ENCODE results near the gene CENPB.

CENPB gene

DNA sequence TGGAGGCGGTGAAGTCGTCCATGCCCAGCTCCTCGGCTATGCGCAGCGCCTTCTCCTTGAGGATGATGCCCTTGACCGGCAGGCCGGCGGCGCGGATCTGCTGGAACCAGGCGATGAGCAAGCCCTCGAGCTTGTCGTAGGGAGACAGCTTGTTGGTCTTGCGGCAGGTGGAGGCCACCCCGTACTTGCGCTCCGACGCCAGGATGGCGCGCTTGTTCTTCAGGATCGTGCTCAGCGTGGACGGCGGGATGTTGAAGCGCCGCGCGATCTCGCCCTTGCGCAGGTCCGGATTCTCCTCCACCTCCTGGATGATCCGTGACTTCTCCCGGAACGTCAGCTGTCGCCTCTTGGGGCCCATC is 435 bp downstream of the CENPB start:
- Histone ChIP-seq H3K27ac (ENCODE audit: low read length) (peak overlapping the region; percentile 62), H3K27me3 (ENCODE audit: control insufficient read depth in 1 of 2, insufficient read depth in 2 of 2, low read length in 2 of 2) (no peaks in the 10 kb centered on the region), H3K4me3 (ENCODE audit: low read length in 2 of 2) (peak overlapping the region; percentile 57 to 85), H3K36me3 (ENCODE audit: control insufficient read depth in 2 of 2, insufficient read depth in 2 of 2, low read length in 2 of 2) (no peaks in the 10 kb centered on the region), H3K9me3 (ENCODE audit: control insufficient read depth in 2 of 2, low read length in 2 of 2) (no peaks in the 10 kb centered on the region), H3K9ac (ENCODE audit: low read length in 2 of 2) (peak overlapping the region; percentile 49 to 72), H3K4me1 (ENCODE audit: control insufficient read depth, insufficient read depth, low read length) (peaks cover 33% of the 10 kb centered on the region)

- no peaks in the 10 kb centered on the region for H3K27me3 ChIP-seq (ENCODE audit: control insufficient read depth in 1 of 2, insufficient read depth in 2 of 2, low read length in 2 of 2)
- peaks cover 36% of the 10 kb centered on the region for H3K4me1 ChIP-seq (ENCODE audit: control insufficient read depth, insufficient read depth, low read length)
- H3K4me3 ChIP-seq (ENCODE audit: low read length in 2 of 2): peak overlapping the region; percentile 57 to 85
- H3K36me3 ChIP-seq (ENCODE audit: control insufficient read depth in 2 of 2, insufficient read depth in 2 of 2, low read length in 2 of 2): no peaks in the 10 kb centered on the region
- H3K9me3 ChIP-seq (ENCODE audit: control insufficient read depth in 2 of 2, low read length in 2 of 2): no peaks in the 10 kb centered on the region
- peak overlapping the region; percentile 62 for H3K27ac ChIP-seq (ENCODE audit: low read length)
- H3K9ac ChIP-seq (ENCODE audit: low read length in 2 of 2): peak overlapping the region; percentile 49 to 72
Measured at GRCh38 chr20:3785240-3786125, 1.1 kb downstream of the CENPB start.

GRCh38 chr20:3784863-3785239 is 1.7 kb downstream of the CENPB start:
- H3K4me1 ChIP-seq (ENCODE audit: control insufficient read depth, insufficient read depth, low read length): peaks cover 36% of the 10 kb centered on the region
- no peaks in the 10 kb centered on the region for H3K9me3 ChIP-seq (ENCODE audit: control insufficient read depth in 2 of 2, low read length in 2 of 2)
- H3K9ac ChIP-seq (ENCODE audit: low read length in 2 of 2): peak overlapping the region; percentile 49 to 72
- peak overlapping the region; percentile 57 to 85 for H3K4me3 ChIP-seq (ENCODE audit: low read length in 2 of 2)
- H3K36me3 ChIP-seq (ENCODE audit: control insufficient read depth in 2 of 2, insufficient read depth in 2 of 2, low read length in 2 of 2): no peaks in the 10 kb centered on the region
- peak overlapping the region; percentile 6 for H3K27ac ChIP-seq (ENCODE audit: low read length)
- H3K27me3 ChIP-seq (ENCODE audit: control insufficient read depth in 1 of 2, insufficient read depth in 2 of 2, low read length in 2 of 2): no peaks in the 10 kb centered on the region

- H3K4me1 ChIP-seq (ENCODE audit: control insufficient read depth, insufficient read depth, low read length): peaks cover 36% of the 10 kb centered on the region
- peak overlapping the region; percentile 22 to 85 for H3K4me3 ChIP-seq (ENCODE audit: low read length in 2 of 2)
- H3K36me3 ChIP-seq (ENCODE audit: control insufficient read depth in 2 of 2, insufficient read depth in 2 of 2, low read length in 2 of 2): no peaks in the 10 kb centered on the region
- no peaks in the 10 kb centered on the region for H3K9me3 ChIP-seq (ENCODE audit: control insufficient read depth in 2 of 2, low read length in 2 of 2)
- no peak overlapping the region for H3K27ac ChIP-seq (ENCODE audit: low read length)
- peak overlapping the region; percentile 1 to 72 for H3K9ac ChIP-seq (ENCODE audit: low read length in 2 of 2)
- H3K27me3 ChIP-seq (ENCODE audit: control insufficient read depth in 1 of 2, insufficient read depth in 2 of 2, low read length in 2 of 2): no peaks in the 10 kb centered on the region
Measured at GRCh38 chr20:3784216-3784853, 2.2 kb downstream of the CENPB start.

- Histone ChIP-seq H3K4me3 (ENCODE audit: low read length in 2 of 2) (no peak overlapping the region), H3K27ac (ENCODE audit: low read length) (no peak overlapping the region), H3K9ac (ENCODE audit: low read length in 2 of 2) (peak overlapping the region in 1 of 2 donors; percentile 29), H3K27me3 (ENCODE audit: control insufficient read depth in 1 of 2, insufficient read depth in 2 of 2, low read length in 2 of 2) (no peaks in the 10 kb centered on the region), H3K36me3 (ENCODE audit: control insufficient read depth in 2 of 2, insufficient read depth in 2 of 2, low read length in 2 of 2) (no peaks in the 10 kb centered on the region), H3K4me1 (ENCODE audit: control insufficient read depth, insufficient read depth, low read length) (peaks cover 36% of the 10 kb centered on the region), H3K9me3 (ENCODE audit: control insufficient read depth in 2 of 2, low read length in 2 of 2) (no peaks in the 10 kb centered on the region)
Measured at GRCh38 chr20:3783511-3784195, 2.9 kb downstream of the CENPB start.

DNA sequence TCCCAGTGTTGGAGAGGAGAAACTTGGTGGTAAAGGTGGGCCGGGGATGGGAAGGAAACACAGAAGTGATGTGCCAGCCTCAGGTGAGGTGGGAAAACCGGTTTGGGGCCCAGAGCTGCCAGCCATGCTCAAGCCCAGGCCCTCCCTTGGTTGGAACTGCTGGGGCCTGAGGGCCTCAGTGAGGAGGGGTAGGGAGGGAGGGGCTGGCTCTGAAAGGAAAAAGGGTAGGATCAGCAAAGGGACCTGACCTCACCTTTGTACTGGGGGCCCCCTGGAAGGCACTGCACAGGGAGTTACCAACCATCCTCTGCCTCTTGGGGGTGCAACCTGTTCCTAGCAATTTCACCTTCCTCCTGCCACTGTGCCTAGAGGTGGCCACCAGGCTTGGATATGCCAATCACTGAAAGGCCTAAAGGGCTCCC is 3.5 kb downstream of the CENPB start:
- Histone ChIP-seq H3K4me3 (ENCODE audit: low read length in 2 of 2) (no peak overlapping the region), H3K4me1 (ENCODE audit: control insufficient read depth, insufficient read depth, low read length) (peaks cover 42% of the 10 kb centered on the region), H3K27me3 (ENCODE audit: control insufficient read depth in 1 of 2, insufficient read depth in 2 of 2, low read length in 2 of 2) (no peaks in the 10 kb centered on the region), H3K9ac (ENCODE audit: low read length in 2 of 2) (no peak overlapping the region), H3K36me3 (ENCODE audit: control insufficient read depth in 2 of 2, insufficient read depth in 2 of 2, low read length in 2 of 2) (no peaks in the 10 kb centered on the region), H3K9me3 (ENCODE audit: control insufficient read depth in 2 of 2, low read length in 2 of 2) (no peaks in the 10 kb centered on the region), H3K27ac (ENCODE audit: low read length) (no peak overlapping the region)

DNA sequence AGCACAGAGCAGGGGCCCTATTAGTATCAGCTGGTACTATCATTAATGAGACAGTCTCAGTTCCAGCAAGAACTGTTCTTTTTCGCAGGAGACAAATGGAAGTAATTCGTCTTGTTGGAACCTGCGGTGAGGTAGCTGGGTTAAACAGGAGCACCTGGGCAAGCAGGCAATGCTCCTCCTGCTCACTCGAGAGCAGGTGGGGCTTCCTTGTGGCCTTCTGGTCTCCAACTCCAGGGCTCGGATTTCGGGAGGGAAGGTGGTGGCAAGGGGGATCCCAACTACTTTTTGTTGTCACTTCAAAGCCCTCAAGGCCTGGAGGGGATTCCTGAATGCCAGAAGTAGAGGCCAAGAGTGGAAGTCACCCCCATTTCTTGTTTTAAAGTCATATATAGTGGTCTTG is 3.9 kb downstream of the CENPB start:
- Histone ChIP-seq H3K4me3 (ENCODE audit: low read length in 2 of 2) (no peak overlapping the region), H3K27ac (ENCODE audit: low read length) (no peak overlapping the region), H3K36me3 (ENCODE audit: control insufficient read depth in 2 of 2, insufficient read depth in 2 of 2, low read length in 2 of 2) (no peaks in the 10 kb centered on the region), H3K9me3 (ENCODE audit: control insufficient read depth in 2 of 2, low read length in 2 of 2) (no peaks in the 10 kb centered on the region), H3K4me1 (ENCODE audit: control insufficient read depth, insufficient read depth, low read length) (peaks cover 46% of the 10 kb centered on the region), H3K27me3 (ENCODE audit: control insufficient read depth in 1 of 2, insufficient read depth in 2 of 2, low read length in 2 of 2) (no peaks in the 10 kb centered on the region), H3K9ac (ENCODE audit: low read length in 2 of 2) (no peak overlapping the region)

DNA sequence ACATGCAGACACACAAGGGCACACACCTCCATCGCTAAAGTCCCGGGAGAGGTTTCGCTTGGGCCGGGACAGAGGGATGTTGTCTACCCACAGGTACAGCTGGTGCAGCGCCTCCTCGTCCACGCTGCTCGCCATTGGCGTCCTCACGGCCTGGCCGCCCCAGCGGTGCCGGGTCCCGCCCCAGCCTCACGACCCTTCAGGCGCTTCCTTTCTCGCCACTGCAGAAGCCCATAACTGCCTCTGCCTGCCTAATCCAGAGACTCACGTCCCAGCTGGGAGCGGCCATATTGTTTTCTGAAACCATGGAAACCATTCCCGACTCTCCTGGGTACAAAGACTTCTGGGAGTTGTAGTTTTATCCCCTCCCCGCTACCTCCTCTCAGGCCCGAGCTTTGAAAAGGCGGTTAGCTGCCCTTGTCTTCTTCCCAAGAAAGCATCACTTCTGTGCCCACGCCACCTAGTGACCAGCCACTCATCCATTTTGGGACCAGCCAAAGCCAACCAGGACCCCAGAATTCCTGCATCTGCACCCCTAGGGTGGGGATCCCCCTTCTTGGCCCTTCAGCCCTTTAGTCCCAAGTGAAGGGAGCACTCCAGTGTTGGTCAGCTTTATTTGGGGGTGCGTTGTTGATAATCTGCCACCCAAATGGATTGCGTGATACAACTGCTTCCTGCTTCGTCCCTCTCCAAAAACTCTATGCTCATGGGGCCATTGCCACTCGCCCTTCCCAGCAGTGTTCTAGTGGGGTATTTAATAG is 5.2 kb downstream of the CENPB start, which contains the start of gene SPEF1:
SPEF1 (minus strand) TSS at position 296 of the 758 bp plus-strand sequence; CDS start at position 135, 161 bp downstream.
- Histone ChIP-seq H3K9me3 (ENCODE audit: control insufficient read depth in 2 of 2, low read length in 2 of 2) (no peaks in the 10 kb centered on the region), H3K4me1 (ENCODE audit: control insufficient read depth, insufficient read depth, low read length) (peaks cover 53% of the 10 kb centered on the region), H3K27ac (ENCODE audit: low read length) (peak within 1 kb of the TSS; percentile 55), H3K4me3 (ENCODE audit: low read length in 2 of 2) (peak within 1 kb of the TSS; percentile 61 to 74), H3K27me3 (ENCODE audit: control insufficient read depth in 1 of 2, insufficient read depth in 2 of 2, low read length in 2 of 2) (no peaks in the 10 kb centered on the region), H3K9ac (ENCODE audit: low read length in 2 of 2) (no peak within 1 kb of the TSS), H3K36me3 (ENCODE audit: control insufficient read depth in 2 of 2, insufficient read depth in 2 of 2, low read length in 2 of 2) (no peaks in the 10 kb centered on the region)

GRCh38 chr20:3778976-3779375 is 7.6 kb downstream of the CENPB start:
- Histone ChIP-seq H3K9me3 (ENCODE audit: control insufficient read depth in 2 of 2, low read length in 2 of 2) (no peaks in the 10 kb centered on the region), H3K27ac (ENCODE audit: low read length) (no peak overlapping the region), H3K4me3 (ENCODE audit: low read length in 2 of 2) (no peak overlapping the region), H3K36me3 (ENCODE audit: control insufficient read depth in 2 of 2, insufficient read depth in 2 of 2, low read length in 2 of 2) (no peaks in the 10 kb centered on the region), H3K27me3 (ENCODE audit: control insufficient read depth in 1 of 2, insufficient read depth in 2 of 2, low read length in 2 of 2) (no peaks in the 10 kb centered on the region), H3K9ac (ENCODE audit: low read length in 2 of 2) (no peak overlapping the region), H3K4me1 (ENCODE audit: control insufficient read depth, insufficient read depth, low read length) (peaks cover 30% of the 10 kb centered on the region)

All from stomach smooth muscle (tissue), 2 donors.